Effector CD8-positive, alpha-beta T cell (primary cell): Measurements from ENCODE around the gene WDR93.

Source experiments
- DNase-seq: peaks from one replicate; lab custom pipeline; 2025; lab: John Stamatoyannopoulos, UW

Gene WDR93

GRCh38 chr15:89749054-89749453, 58.4 kb downstream of the WDR93 start:
- no peak for DNase-seq

- no peak for DNase-seq
Observed at GRCh38 chr15:89749526-89749925, 58.9 kb downstream of the WDR93 start.

- no peak for DNase-seq
Observed at GRCh38 chr15:89749951-89750559, 59.4 kb downstream of the WDR93 start.

- peak; percentile 72 for DNase-seq
Observed at GRCh38 chr15:89750560-89751542, 60.2 kb downstream of the WDR93 start, which contains the start of gene MESP1. Gene MESP1 (minus strand): TSS chr15:89751249. CDS start chr15:89751231, 18 bp downstream.

GRCh38 chr15:89751748-89752147, 61.1 kb downstream of the WDR93 start:
- no peak for DNase-seq

GRCh38 chr15:89753855-89754254, 63.2 kb downstream of the WDR93 start:
- no peak for DNase-seq

GRCh38 chr15:89754361-89755154, 63.9 kb downstream of the WDR93 start:
- DNase-seq = no peak

GRCh38 chr15:89755701-89756100, 65.1 kb downstream of the WDR93 start:
- DNase-seq = no peak

GRCh38 chr15:89756897-89757296, 66.3 kb downstream of the WDR93 start:
- DNase-seq = no peak

GRCh38 chr15:89758283-89758682, 67.7 kb downstream of the WDR93 start:
- DNase-seq = no peak

GRCh38 chr15:89758981-89759380, 68.4 kb downstream of the WDR93 start:
- DNase-seq = no peak

- no peak for DNase-seq
Observed at GRCh38 chr15:89759835-89760234, 69.2 kb downstream of the WDR93 start.

- DNase-seq = peak; percentile 37
Observed at GRCh38 chr15:89760303-89761008, 69.8 kb downstream of the WDR93 start.

GRCh38 chr15:89761009-89761831, 70.6 kb downstream of the WDR93 start:
- no peak for DNase-seq

- no peak for DNase-seq
Observed at GRCh38 chr15:89761929-89762328, 71.3 kb downstream of the WDR93 start.

GRCh38 chr15:89765694-89766093, 75.1 kb downstream of the WDR93 start:
- DNase-seq = no peak

- DNase-seq = no peak
Observed at GRCh38 chr15:89766357-89767311, 76.0 kb downstream of the WDR93 start.

- DNase-seq = no peak
Observed at GRCh38 chr15:89767411-89767915, 76.9 kb downstream of the WDR93 start.

GRCh38 chr15:89768071-89768500, 77.5 kb downstream of the WDR93 start:
- no peak for DNase-seq
